Heart left ventricle (tissue), 13 donors: ENCODE results near the gene AKAP9.
"Not testable (repeated sequence)": the region's sequence is repeated elsewhere in the genome, so short reads cannot be mapped to it uniquely, and the experiment has no call there.

Experiments used
- POLR2A ChIP-seq, 2 donors: fragments of 450-650 bp; IDR thresholded peaks; one replicate each; pipeline ENCODE4 v1.6.1; 2017; ENCODE audit warnings: antibody characterized with exemption in 2 of 2, mild to moderate bottlenecking in 2 of 2, moderate library complexity in 2 of 2
- TF ChIP-seq, protein P1 (sequence below), 12 donors: fragments of 200-600 bp; sonication (generic) in 4 of 12; IDR thresholded peaks; one replicate each; pipeline versions ENCODE4 v1.5.0 to v1.8.0; 2018 to 2022; ENCODE audit warnings: antibody characterized with exemption in 12 of 12, mild to moderate bottlenecking in 5 of 12
- donor health status: ischemic (EF 13 %, LVEDD 7.1; RV severe dilation, severe dysfunction).
- donor health status: DM: no; HTN: yes; CAD: no.
- donor health status: DM: no; HTN: no; CAD: no.
- donor health status: ischemic (EF 25% LVEDD 6.9; RV normal size, moderate dysfunction).
- donor health status: ischemic (EF 25% LVEDD 5.7; RV mildly dilated, moderate dysfunction).
- donor health status: ischemic (EF 35%, LVEDD 5.7; RV mildly dilated, moderate dysfunction).
- donor health status: nonischemic (EF 11% LVEDD 7.7; RV severe dilation, severe dysfunction).
- donor health status: DM: yes; HTN: yes; CAD: no.
- donor health status: PGD.
- donor health status: ischemic (EF 29% LVEDD 5.4; RV normal size, mild dysfunction).
- donor health status: nonischemic (EF 23%, LVEDD 6.1; RV moderate dilation, normal function).

DNA sequence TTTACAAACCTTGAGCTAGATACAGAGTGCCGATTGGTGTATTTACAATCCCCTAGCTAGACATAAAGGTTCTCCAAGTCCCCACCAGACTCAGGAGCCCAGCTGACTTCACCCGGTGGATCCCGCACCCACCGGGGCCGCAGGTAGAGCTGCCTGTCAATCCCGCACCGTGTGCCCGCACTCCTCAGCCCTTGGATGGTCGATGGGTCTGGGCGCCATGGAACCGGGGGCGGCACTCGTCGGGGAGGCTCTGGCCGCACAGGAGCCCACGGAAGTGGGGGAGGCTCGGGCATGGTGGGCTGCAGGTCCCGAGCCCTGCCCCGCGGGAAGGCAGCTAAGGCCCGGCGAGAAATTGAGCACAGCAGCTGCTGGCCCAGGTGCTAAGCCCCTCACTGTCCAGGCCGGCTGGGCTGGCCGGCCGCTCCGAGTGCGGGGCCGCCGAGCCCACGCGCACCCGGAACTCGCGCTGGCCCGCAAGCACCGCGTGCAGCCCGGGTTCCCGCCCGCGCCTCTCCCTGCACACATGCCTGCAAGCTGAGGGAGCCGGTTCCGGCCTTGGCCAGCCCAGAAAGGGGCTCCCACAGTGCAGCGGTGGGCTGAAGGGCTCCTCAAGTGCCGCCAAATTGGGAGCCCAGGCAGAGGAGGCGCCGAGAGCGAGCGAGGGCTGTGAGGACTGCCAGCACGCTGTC lies 202.7 kb downstream of the AKAP9 start:
- TF ChIP-seq, protein P1, sequence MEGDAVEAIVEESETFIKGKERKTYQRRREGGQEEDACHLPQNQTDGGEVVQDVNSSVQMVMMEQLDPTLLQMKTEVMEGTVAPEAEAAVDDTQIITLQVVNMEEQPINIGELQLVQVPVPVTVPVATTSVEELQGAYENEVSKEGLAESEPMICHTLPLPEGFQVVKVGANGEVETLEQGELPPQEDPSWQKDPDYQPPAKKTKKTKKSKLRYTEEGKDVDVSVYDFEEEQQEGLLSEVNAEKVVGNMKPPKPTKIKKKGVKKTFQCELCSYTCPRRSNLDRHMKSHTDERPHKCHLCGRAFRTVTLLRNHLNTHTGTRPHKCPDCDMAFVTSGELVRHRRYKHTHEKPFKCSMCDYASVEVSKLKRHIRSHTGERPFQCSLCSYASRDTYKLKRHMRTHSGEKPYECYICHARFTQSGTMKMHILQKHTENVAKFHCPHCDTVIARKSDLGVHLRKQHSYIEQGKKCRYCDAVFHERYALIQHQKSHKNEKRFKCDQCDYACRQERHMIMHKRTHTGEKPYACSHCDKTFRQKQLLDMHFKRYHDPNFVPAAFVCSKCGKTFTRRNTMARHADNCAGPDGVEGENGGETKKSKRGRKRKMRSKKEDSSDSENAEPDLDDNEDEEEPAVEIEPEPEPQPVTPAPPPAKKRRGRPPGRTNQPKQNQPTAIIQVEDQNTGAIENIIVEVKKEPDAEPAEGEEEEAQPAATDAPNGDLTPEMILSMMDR (IDR thresholded peaks at IDR 0.05): not testable (repeated sequence)
- TF ChIP-seq POLR2A (IDR thresholded peaks at IDR 0.05): not testable (repeated sequence)
